GM23338 (cell line): ENCODE data around the gene GPC5.

Source experiments
- CREB1 ChIP-seq: fragments of 250-450 bp; sonication (Bioruptor Pico); IDR thresholded peaks from 2 replicates; pipeline ENCODE4 v1.5.0; 2020; ENCODE audit warnings: low read depth, mild to moderate bottlenecking, moderate library complexity
- CTCF ChIP-seq, 2 experiments: fragments of 200-600 bp in 1 of 2; sonication (generic) in 1 of 2; conservative IDR thresholded peaks; 2 replicates each; pipeline versions ENCODE4 v1.5.1 to v1.6.1; 2016 to 2017; ENCODE audit warnings: antibody characterized with exemption in 2 of 2, low read depth in 2 of 2, mild to moderate bottlenecking in 2 of 2, moderate library complexity in 1 of 2
- EZH2 ChIP-seq: fragments of 200-600 bp; sonication (generic); IDR thresholded peaks from one replicate; pipeline ENCODE4 v1.8.0; 2017; ENCODE audit warnings: antibody characterized with exemption, mild to moderate bottlenecking, low read depth; ENCODE audit not compliant: unreplicated experiment
- EZH2phosphoT487 ChIP-seq: fragments of 200-600 bp; sonication (generic); IDR thresholded peaks from one replicate; pipeline ENCODE4 v1.8.1; 2018; ENCODE audit warnings: antibody characterized with exemption; ENCODE audit not compliant: unreplicated experiment
- JUNB ChIP-seq: IDR thresholded peaks from one replicate; pipeline ENCODE4 v1.6.1; 2016; ENCODE audit warnings: antibody characterized with exemption; ENCODE audit not compliant: unreplicated experiment
- POLR2AphosphoS5 ChIP-seq: IDR thresholded peaks from 2 replicates; pipeline ENCODE4 v1.6.1; 2016; ENCODE audit warnings: antibody characterized with exemption, low read depth
- REST ChIP-seq: IDR thresholded peaks from one replicate; pipeline ENCODE4 v1.6.1; 2018; ENCODE audit warnings: antibody characterized with exemption; ENCODE audit not compliant: unreplicated experiment

DNA sequence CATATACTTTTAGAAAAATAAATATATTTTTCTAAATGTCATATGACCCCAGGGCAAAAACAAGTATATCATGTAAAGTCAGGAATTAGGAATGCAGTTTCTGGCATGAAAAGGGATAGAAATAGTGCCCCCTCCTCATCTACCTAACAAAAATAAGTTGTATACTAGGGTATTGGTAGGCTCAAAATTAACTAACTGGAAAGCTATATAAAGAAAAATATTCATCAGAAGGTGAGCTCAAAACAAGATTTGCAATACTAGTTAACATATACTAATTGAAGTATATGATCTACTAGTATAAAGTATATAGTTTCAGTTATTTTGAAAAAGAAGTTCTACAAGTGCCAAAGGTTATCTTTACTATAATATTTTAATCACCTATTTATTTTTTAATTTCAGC, 200.2 kb downstream of the GPC5 start:
- no peak for TF ChIP-seq REST
- TF ChIP-seq CTCF (conservative IDR thresholded peaks at IDR 0.05; ENCODE audit: low read depth in 2 of 2), result no peak
- no peak for TF ChIP-seq CREB1 (CRISPR knock-in tag)
- TF ChIP-seq EZH2, result no peak
- TF ChIP-seq EZH2phosphoT487, result no peak
- TF ChIP-seq POLR2AphosphoS5, result no peak
- no peak for TF ChIP-seq JUNB
